H4 (cell line): Measurements from ENCODE around the gene KAT6B. TPM values are rescaled to one million over a fixed set of nuclear protein-coding genes. Genes with fewer than 3 reads are reported as not detected.

Experiments
- DNase-seq: peaks from one replicate; pipeline ENCODE4 v3.0.0-alpha.2; 2015; ENCODE audit warnings: low spot score
- total RNA-seq: library from RNA; depleted of rRNA; stranded (reverse); fragments of >200 nt; shearing (Covaris generic); gene quantifications from 2 replicates; pipeline ENCODE4 v1.2.3, GENCODE V29; 2014

The KAT6B gene
- total RNA-seq, 1 experiment from 2014 or later, result 4.9 TPM

- DNase-seq, result no peak
Measured at GRCh38 chr10:74987339-74988053, 161.1 kb downstream of the KAT6B start.

- DNase-seq, result no peak
Measured at GRCh38 chr10:74988054-74988775, 161.8 kb downstream of the KAT6B start.

- DNase-seq, result no peak
Measured at GRCh38 chr10:74988832-74989561, 162.6 kb downstream of the KAT6B start.

GRCh38 chr10:74991435-74991834 is 165.0 kb downstream of the KAT6B start:
- peak; percentile 65 for DNase-seq

GRCh38 chr10:74992068-74992467 is 165.7 kb downstream of the KAT6B start:
- no peak for DNase-seq

- DNase-seq, result no peak
Measured at GRCh38 chr10:74993649-74994048, 167.2 kb downstream of the KAT6B start.

GRCh38 chr10:74994854-74995253 is 168.5 kb downstream of the KAT6B start:
- DNase-seq, result no peak

- no peak for DNase-seq
Measured at GRCh38 chr10:74995806-74996205, 169.4 kb downstream of the KAT6B start.

- DNase-seq, result no peak
Measured at GRCh38 chr10:74997163-74997562, 170.8 kb downstream of the KAT6B start.

- DNase-seq, result no peak
Measured at GRCh38 chr10:75000748-75001321, 174.4 kb downstream of the KAT6B start.

- DNase-seq, result no peak
Measured at GRCh38 chr10:75001715-75002350, 175.4 kb downstream of the KAT6B start.

GRCh38 chr10:75002351-75002725 is 175.9 kb downstream of the KAT6B start:
- no peak for DNase-seq

- no peak for DNase-seq
Measured at GRCh38 chr10:75002967-75003594, 176.7 kb downstream of the KAT6B start.

GRCh38 chr10:75003891-75004290 is 177.5 kb downstream of the KAT6B start:
- DNase-seq, result no peak

- DNase-seq, result no peak
Measured at GRCh38 chr10:75007646-75008045, 181.2 kb downstream of the KAT6B start.

GRCh38 chr10:75008952-75009351 is 182.6 kb downstream of the KAT6B start:
- no peak for DNase-seq

- no peak for DNase-seq
Measured at GRCh38 chr10:75009426-75009825, 183.0 kb downstream of the KAT6B start.

- DNase-seq, result no peak
Measured at GRCh38 chr10:75010373-75010772, 184.0 kb downstream of the KAT6B start.

- no peak for DNase-seq
Measured at GRCh38 chr10:75011221-75011620, 184.8 kb downstream of the KAT6B start.

GRCh38 chr10:75012471-75012870 is 186.1 kb downstream of the KAT6B start:
- DNase-seq, result no peak

- DNase-seq, result no peak
Measured at GRCh38 chr10:75013007-75013406, 186.6 kb downstream of the KAT6B start.
